A549 (cell line): ENCODE data around the gene C8G.

Experiments used
- BHLHE40 ChIP-seq: IDR thresholded peaks from 2 replicates; pipeline ENCODE4 v1.6.1; 2012; ENCODE audit warnings: low read depth, low read length, inconsistent platforms
- ESRRA ChIP-seq: fragments of 150-350 bp; IDR thresholded peaks from 2 replicates; pipeline ENCODE4 v1.6.1; 2014; ENCODE audit warnings: mild to moderate bottlenecking, low read length, borderline replicate concordance
- JUN ChIP-seq, 2 experiments: fragments of >200 bp; sonication (Bioruptor Twin); formaldehyde crosslinking; IDR thresholded peaks; 2 replicates in 1 of 2; 3 replicates in 1 of 2; pipeline ENCODE4 v1.6.1; 2016 to 2017
- MAFK ChIP-seq: fragments of 450-650 bp; IDR thresholded peaks from 2 replicates; pipeline ENCODE4 v1.6.1; 2014; ENCODE audit not compliant: partially characterized antibody
- NPAS2 ChIP-seq: fragments of 250-450 bp; sonication (Bioruptor Pico); IDR thresholded peaks from 2 replicates; pipeline ENCODE4 v1.8.0; 2022; ENCODE audit warnings: mild to moderate bottlenecking, moderate library complexity, borderline replicate concordance
- RCOR1 ChIP-seq: fragments of 150-350 bp; IDR thresholded peaks from 2 replicates; pipeline ENCODE4 v1.6.1; 2014; ENCODE audit warnings: antibody characterized with exemption, low read length, low read depth
- TF ChIP-seq, protein P1 (sequence below): fragments of 200-600 bp; sonication (generic); IDR thresholded peaks from 2 replicates; pipeline ENCODE4 v1.6.1; 2016; ENCODE audit warnings: antibody characterized with exemption, mild to moderate bottlenecking, moderate library complexity
- TF ChIP-seq, protein P2 (sequence below): fragments of >200 bp; sonication (Bioruptor Twin); formaldehyde crosslinking; IDR thresholded peaks from 3 replicates; pipeline ENCODE4 v1.5.1; 2016
- TF ChIP-seq, protein P3 (sequence below): fragments of >200 bp; sonication (Bioruptor Twin); formaldehyde crosslinking; IDR thresholded peaks from 3 replicates; pipeline ENCODE4 v1.6.1; 2016

- TF ChIP-seq JUN (IDR thresholded peaks at IDR 0.05) (no peak), BHLHE40 (no peak), RCOR1 (no peak), MAFK (no peak), ESRRA (no peak), NPAS2 (CRISPR knock-in tag) (no peak)
- TF ChIP-seq, protein P1, sequence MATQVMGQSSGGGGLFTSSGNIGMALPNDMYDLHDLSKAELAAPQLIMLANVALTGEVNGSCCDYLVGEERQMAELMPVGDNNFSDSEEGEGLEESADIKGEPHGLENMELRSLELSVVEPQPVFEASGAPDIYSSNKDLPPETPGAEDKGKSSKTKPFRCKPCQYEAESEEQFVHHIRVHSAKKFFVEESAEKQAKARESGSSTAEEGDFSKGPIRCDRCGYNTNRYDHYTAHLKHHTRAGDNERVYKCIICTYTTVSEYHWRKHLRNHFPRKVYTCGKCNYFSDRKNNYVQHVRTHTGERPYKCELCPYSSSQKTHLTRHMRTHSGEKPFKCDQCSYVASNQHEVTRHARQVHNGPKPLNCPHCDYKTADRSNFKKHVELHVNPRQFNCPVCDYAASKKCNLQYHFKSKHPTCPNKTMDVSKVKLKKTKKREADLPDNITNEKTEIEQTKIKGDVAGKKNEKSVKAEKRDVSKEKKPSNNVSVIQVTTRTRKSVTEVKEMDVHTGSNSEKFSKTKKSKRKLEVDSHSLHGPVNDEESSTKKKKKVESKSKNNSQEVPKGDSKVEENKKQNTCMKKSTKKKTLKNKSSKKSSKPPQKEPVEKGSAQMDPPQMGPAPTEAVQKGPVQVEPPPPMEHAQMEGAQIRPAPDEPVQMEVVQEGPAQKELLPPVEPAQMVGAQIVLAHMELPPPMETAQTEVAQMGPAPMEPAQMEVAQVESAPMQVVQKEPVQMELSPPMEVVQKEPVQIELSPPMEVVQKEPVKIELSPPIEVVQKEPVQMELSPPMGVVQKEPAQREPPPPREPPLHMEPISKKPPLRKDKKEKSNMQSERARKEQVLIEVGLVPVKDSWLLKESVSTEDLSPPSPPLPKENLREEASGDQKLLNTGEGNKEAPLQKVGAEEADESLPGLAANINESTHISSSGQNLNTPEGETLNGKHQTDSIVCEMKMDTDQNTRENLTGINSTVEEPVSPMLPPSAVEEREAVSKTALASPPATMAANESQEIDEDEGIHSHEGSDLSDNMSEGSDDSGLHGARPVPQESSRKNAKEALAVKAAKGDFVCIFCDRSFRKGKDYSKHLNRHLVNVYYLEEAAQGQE = no peak
- TF ChIP-seq, protein P2, sequence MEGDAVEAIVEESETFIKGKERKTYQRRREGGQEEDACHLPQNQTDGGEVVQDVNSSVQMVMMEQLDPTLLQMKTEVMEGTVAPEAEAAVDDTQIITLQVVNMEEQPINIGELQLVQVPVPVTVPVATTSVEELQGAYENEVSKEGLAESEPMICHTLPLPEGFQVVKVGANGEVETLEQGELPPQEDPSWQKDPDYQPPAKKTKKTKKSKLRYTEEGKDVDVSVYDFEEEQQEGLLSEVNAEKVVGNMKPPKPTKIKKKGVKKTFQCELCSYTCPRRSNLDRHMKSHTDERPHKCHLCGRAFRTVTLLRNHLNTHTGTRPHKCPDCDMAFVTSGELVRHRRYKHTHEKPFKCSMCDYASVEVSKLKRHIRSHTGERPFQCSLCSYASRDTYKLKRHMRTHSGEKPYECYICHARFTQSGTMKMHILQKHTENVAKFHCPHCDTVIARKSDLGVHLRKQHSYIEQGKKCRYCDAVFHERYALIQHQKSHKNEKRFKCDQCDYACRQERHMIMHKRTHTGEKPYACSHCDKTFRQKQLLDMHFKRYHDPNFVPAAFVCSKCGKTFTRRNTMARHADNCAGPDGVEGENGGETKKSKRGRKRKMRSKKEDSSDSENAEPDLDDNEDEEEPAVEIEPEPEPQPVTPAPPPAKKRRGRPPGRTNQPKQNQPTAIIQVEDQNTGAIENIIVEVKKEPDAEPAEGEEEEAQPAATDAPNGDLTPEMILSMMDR = no peak
- TF ChIP-seq, protein P3, sequence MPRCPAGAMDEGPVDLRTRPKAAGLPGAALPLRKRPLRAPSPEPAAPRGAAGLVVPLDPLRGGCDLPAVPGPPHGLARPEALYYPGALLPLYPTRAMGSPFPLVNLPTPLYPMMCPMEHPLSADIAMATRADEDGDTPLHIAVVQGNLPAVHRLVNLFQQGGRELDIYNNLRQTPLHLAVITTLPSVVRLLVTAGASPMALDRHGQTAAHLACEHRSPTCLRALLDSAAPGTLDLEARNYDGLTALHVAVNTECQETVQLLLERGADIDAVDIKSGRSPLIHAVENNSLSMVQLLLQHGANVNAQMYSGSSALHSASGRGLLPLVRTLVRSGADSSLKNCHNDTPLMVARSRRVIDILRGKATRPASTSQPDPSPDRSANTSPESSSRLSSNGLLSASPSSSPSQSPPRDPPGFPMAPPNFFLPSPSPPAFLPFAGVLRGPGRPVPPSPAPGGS = no peak
These were observed 7.6 kb upstream of the C8G start for GRCh38 chr9:136937186-136938001.
